HG03342 (cell line): ENCODE measurements around the gene GLT1D1.

Experiments
- ATAC-seq: cut with Tn5 transposase; IDR thresholded peaks from one replicate; pipeline ENCODE4 v1.9.1; 2021; ENCODE audit warnings: mild to moderate bottlenecking, moderate library complexity; ENCODE audit not compliant: unreplicated experiment

The GLT1D1 gene

DNA sequence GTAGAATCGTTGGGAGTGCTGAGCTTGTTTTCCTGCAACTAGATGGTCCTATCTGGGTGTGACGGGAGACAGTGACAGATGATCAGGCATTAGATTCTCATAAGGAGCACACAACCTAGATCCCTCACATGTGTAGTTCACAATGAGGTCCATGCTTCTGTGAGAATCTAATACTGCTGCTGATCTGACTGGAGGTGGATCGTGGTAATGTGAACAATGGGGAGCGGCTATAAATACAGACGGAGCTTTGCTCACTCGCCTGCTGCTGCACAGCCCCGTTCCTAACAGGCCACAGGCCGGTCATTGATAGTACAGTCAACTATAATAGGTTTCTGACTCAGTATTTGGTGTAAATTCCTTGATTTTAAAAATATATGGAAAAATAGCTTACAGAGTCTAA is 138.8 kb downstream of the GLT1D1 start:
- ATAC-seq = no peak

DNA sequence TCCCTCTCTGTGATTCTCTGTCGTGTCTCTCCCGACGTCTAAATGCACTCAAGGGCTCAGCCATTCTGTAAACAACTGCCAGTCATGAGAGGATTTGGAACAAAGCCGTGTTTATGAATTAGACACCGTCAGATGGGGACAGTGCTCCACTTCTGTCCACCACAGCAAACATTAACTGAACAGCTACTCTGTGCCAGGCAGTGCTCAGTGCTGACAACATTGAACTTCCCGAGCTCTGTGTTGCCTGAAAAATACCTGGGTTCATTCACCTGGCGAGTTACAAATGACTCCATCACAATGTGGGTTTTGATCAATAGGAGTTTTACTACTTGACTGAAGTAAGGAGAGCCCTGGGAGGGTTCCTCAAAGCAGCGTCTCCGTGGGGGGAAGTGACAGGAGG is 139.3 kb downstream of the GLT1D1 start:
- no peak for ATAC-seq

DNA sequence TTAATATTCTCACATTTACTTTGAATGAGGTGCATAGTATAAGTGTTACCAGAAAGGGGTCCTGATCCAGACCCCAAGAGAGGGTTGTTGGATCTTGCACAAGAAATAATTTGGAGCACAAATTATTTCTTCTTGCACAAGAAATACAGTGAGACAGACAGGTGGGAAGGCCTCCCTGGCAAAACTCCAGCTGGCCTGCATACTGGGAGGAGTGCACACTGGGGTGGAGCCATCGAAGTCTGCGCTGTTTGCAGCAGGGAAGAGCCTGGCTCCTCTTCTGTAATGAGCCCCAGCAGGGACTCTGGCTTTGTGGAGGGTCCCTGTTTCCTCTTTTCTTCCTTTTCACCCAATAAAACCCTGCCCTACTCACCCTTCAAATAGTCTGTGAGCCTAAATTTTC is 141.6 kb downstream of the GLT1D1 start:
- no peak for ATAC-seq

DNA sequence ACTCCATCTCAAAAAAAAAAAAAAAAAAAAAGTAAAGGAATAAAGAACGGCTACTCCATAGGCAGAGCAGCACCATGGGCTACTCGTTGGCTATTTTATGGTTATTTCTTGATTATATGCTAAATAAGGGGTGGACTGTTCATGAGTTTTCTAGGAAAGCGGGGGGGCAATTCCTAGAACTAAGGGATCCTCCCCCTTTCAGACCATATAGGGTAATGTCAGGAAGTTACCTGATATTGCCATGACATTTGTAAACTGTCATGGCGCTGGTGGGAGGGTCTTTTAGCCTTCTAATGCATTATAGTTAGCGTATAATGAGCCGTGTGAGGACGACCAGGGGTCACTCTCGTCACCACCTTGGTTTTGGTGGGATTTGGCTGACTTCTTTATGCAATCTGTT is 142.3 kb downstream of the GLT1D1 start:
- no peak for ATAC-seq

DNA sequence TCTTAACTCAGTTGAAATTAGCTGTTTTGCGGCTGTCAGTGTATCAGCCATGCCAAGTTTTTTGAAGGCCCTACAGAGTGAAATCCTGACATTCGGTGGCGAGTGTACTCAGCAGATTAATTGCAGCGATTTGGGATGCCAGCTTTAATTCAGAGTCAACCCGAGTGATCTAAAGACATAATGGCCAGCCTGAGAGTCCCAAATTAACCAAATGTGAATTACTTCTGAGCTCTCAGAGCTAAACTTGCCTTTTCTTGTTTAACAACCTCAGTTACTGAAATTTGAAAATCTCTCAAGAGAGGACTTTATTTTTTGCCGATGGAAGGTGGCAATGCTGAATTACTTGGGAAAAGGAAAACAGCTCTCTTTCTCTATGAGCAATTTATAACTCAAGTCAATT is 148.5 kb downstream of the GLT1D1 start:
- no peak for ATAC-seq

DNA sequence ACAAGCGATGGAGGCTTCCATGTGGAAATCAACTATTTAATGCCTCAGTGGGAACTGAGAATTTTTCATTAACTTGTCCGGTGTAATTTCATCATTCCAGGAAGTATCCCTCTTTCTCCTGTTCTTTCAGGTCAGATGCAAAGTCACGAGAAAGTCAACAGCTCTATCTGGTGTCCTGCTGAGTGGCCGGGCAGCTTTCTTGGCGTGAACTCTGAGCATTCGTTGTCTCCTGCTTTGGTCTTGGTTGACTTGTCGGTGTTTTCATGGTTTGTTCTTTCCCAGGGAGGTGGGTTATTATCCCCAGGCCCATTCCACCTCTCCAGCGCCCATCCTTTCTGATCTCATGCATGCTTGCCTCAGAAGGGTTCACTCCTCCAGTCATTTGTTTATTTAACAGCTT is 149.1 kb downstream of the GLT1D1 start:
- ATAC-seq = no peak

DNA sequence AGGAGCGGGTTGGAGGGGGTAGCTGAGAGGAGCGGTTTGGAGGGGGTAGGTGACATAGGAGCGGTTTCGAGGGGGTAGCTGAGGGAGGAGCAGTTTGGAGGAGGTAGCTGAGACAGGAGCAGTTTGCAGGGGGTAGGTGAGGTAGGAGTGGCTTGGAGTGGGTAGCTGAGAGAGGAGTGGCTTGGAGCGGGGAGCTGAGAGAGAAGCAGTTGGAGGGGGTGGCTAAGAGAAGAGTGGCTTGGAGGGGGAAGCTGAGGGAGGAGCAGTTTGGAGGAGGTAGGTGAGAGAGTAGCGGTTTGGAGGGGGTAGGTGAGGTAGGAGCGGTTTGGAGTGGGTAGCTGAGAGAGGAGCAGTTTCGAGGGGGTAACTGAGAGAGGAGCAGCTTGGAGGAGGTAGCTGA is 152.1 kb downstream of the GLT1D1 start:
- ATAC-seq = no peak

DNA sequence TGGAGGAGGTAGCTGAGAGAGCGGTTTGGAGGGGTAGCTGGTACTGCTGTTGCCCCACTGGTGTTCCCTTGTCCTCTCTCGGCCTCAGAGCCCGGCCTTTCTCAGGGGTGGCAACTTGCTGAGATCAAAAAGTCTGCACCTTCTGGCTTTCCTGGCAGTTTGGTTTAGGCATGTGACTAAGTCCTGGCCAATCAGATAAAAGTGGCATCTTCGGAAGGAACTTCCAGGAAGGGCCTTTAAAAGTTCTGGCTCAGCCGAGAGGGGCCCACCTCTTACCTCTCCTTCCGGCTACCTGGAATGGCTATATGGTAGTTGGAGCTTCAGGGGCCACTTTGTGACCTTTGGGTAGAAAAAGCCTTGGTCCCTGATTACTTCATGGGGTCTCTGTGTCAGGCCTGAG is 152.6 kb downstream of the GLT1D1 start:
- no peak for ATAC-seq

DNA sequence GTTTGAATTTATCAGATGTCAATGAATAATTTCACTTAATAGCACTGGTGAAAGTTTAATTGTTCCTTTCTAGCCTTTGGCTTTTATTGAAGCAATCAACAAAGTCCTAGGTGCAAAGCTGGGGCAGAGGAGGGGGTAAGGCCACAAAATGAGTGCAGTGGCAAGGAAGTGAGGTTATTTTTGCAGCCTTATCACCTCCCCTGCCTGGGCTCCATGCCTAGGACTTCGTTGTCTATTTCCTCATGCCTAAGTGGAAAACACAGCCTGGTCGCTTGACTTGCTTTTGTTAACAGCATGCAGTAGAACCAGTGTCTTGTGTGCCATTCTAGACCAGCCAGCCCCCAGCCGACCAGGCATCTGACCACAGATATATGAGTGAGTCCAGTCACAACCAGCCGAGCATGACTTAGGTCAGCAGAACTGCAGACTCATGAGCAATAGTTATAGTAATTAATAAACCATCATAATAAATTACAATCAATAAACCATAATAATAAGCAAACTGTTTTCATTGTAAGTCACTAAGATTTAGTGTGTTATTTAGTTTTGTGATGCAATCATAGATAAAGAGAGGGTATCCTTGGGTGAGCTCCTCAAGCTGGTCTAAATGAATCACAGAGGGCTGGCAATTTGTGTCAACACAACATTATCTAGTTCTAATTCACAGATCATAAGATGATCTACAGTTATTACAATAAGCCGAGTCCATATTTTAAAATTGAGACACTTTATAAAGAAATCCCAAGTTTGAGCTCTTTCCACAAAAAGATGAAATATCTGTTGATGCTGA is 156.8 kb downstream of the GLT1D1 start:
- no peak for ATAC-seq

DNA sequence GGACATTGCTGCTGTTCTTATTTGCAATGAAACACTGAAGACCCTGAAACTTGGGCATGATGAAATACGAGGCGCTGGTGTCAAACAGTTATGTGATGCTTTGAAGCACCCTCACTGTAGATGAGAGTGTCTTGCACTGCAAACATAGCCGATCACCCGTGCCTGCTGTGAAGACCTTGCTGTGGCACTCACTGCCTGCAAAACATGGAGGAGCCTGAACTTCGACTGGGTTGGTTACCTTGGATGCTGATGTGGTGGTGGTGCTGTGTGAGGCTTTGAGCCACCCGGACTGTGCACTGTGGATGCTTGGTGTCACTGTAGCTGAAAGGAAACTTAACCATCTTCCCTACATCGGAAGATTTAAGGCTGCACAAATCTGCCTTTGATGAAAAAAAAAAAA is 162.9 kb downstream of the GLT1D1 start:
- ATAC-seq = no peak

DNA sequence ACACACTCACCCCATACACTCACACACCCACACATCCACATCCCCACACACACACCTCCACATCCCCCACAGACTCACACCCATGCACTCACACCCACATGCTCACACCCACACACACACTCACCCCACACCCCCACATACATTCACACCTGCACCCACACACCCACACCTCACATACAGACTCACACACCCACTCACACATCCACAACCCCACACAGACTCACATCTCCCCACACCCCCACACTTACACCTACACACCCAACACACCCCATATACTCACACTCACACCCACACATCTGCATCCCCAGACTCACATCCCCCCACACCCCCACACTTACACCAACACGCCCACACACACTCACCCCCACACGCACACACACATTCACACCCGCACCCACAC is 171.8 kb downstream of the GLT1D1 start:
- ATAC-seq = no peak

DNA sequence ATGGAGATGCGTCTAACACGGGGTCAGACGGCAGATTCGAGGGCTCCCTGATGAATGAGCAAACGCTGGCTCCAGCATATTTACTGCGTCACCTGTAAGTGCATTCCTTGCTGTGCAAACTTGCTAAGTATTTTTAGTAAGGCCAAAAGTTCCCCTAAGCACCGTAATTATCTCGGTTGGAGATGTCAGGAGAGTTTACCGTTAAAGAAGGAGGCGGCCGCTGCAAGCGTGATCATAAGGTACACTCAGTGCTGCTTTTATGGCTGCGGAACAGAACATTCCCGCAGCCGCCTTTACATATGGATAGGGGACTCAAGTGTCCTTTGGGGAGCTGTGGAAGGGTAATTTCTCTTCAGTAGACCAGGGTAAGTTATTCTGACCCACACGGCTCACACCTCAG is 175.6 kb downstream of the GLT1D1 start:
- no peak for ATAC-seq
